Right lobe of liver (tissue), 4 donors: ENCODE measurements around the gene MAN2B2.

ENCODE experiments used
- POLR2A ChIP-seq: fragments of 450-650 bp; IDR thresholded peaks from one replicate; pipeline ENCODE4 v1.6.1; 2017; ENCODE audit warnings: antibody characterized with exemption, mild to moderate bottlenecking
- TF ChIP-seq, protein P1 (sequence below), 4 donors: fragments of 200-600 bp in 3 of 4; fragments of 450-650 bp in 1 of 4; IDR thresholded peaks; one replicate each; pipeline versions ENCODE4 v1.5.1 to v1.8.0; 2016 to 2022; ENCODE audit warnings: antibody characterized with exemption in 4 of 4, mild to moderate bottlenecking in 2 of 4
- donor health status: DM: no; HTN: no; CAD: no.
- donor health status: DM: no; HTN: no; CAD: no.
- donor health status: DM: no; HTN: yes; CAD: no.

GRCh38 chr4:6538111-6538510, 36.9 kb upstream of the MAN2B2 start:
- TF ChIP-seq, protein P1, sequence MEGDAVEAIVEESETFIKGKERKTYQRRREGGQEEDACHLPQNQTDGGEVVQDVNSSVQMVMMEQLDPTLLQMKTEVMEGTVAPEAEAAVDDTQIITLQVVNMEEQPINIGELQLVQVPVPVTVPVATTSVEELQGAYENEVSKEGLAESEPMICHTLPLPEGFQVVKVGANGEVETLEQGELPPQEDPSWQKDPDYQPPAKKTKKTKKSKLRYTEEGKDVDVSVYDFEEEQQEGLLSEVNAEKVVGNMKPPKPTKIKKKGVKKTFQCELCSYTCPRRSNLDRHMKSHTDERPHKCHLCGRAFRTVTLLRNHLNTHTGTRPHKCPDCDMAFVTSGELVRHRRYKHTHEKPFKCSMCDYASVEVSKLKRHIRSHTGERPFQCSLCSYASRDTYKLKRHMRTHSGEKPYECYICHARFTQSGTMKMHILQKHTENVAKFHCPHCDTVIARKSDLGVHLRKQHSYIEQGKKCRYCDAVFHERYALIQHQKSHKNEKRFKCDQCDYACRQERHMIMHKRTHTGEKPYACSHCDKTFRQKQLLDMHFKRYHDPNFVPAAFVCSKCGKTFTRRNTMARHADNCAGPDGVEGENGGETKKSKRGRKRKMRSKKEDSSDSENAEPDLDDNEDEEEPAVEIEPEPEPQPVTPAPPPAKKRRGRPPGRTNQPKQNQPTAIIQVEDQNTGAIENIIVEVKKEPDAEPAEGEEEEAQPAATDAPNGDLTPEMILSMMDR (IDR thresholded peaks at IDR 0.05), result no peak
- TF ChIP-seq POLR2A, result no peak
